SK-N-SH (cell line): ENCODE measurements around the gene RASL12. TPM values are rescaled to one million over a fixed set of nuclear protein-coding genes. Genes with fewer than 3 reads are reported as not detected.

Source experiments
- CTCF ChIA-PET: fragments of 300-600, 350-600 bp; formaldehyde crosslinking; extraction: SDS; loops from one replicate; lab custom pipeline; 2021; lab: Yijun Ruan, JAX
- POLR2A ChIA-PET: fragments of 350-600 bp; sonication (Branson Sonifier 250); formaldehyde crosslinking; extraction: SDS; loops from one replicate; lab custom pipeline; 2020; ENCODE audit warnings: antibody characterized with exemption, inconsistent platforms; lab: Yijun Ruan, JAX
- DNase-seq: peaks from one replicate; pipeline ENCODE4 v3.0.0; 2012
- H2AFZ ChIP-seq: fragments of 200-600 bp; sonication (generic); 2 replicates; pipeline ENCODE4 v1.8.1; 2016; ENCODE audit warnings: antibody characterized with exemption, mild to moderate bottlenecking, low read depth
- H3F3A ChIP-seq: fragments of 200-600 bp; sonication (generic); replicated peaks from 2 replicates; pipeline ENCODE3; 2016; ENCODE audit warnings: antibody characterized with exemption, mild to moderate bottlenecking; ENCODE audit not compliant: insufficient read depth
- H3K27ac ChIP-seq, 2 experiments: fragments of 200-500 bp in 1 of 2; fragments of 200-600 bp in 1 of 2; sonication (Bioruptor generic) in 1 of 2; sonication (generic), shearing (Covaris generic) in 1 of 2; 2 replicates each; pipeline versions ENCODE4 v1.5.1 to v1.6.1; 2014 to 2016; ENCODE audit warnings: low read depth in 2 of 2, inconsistent platforms in 1 of 2, low read length in 1 of 2, mild to moderate bottlenecking in 1 of 2, mixed read lengths in 1 of 2
- H3K27me3 ChIP-seq: fragments of 200-600 bp; sonication (generic), shearing (Covaris generic); 2 replicates; pipeline ENCODE4 v1.6.1; 2016; ENCODE audit warnings: mixed run types; ENCODE audit not compliant: insufficient read depth
- H3K36me3 ChIP-seq, 2 experiments: fragments of 200-500 bp in 1 of 2; fragments of 200-600 bp in 1 of 2; sonication (Bioruptor generic) in 1 of 2; sonication (generic) in 1 of 2; replicated peaks in 1 of 2; 2 replicates each; pipeline versions ENCODE3 to v1.5.1; 2014 to 2016; ENCODE audit warnings: low read length in 1 of 2, mild to moderate bottlenecking in 1 of 2; ENCODE audit not compliant: insufficient read depth in 2 of 2, control insufficient read depth in 1 of 2
- H3K4me1 ChIP-seq, 2 experiments: fragments of 200-500 bp in 1 of 2; fragments of 200-600 bp in 1 of 2; sonication (Bioruptor generic) in 1 of 2; sonication (generic), shearing (Covaris generic) in 1 of 2; 2 replicates each; pipeline versions ENCODE4 v1.5.1 to v1.6.1; 2014 to 2016; ENCODE audit warnings: low read depth in 1 of 2, low read length in 1 of 2, mixed run types in 1 of 2; ENCODE audit not compliant: insufficient read depth in 2 of 2, control insufficient read depth in 1 of 2
- H3K4me2 ChIP-seq: fragments of 200-600 bp; sonication (generic), shearing (Covaris generic); 2 replicates; pipeline ENCODE4 v1.6.1; 2017; ENCODE audit warnings: mixed run types
- H3K4me3 ChIP-seq, 2 experiments: fragments of 200-500 bp in 1 of 2; fragments of 200-600 bp in 1 of 2; sonication (Bioruptor generic) in 1 of 2; sonication (generic), shearing (Covaris generic) in 1 of 2; 2 replicates each; pipeline versions ENCODE4 v1.5.1 to v1.8.1; 2014 to 2016; ENCODE audit warnings: low read depth in 2 of 2, inconsistent platforms in 1 of 2, low read length in 1 of 2, mild to moderate bottlenecking in 1 of 2, mixed read lengths in 1 of 2, moderate library complexity in 1 of 2
- H3K79me2 ChIP-seq: fragments of 200-600 bp; sonication (generic); 2 replicates; pipeline ENCODE4 v1.8.1; 2017; ENCODE audit warnings: mild to moderate bottlenecking; ENCODE audit not compliant: insufficient read depth
- H3K9ac ChIP-seq: fragments of 200-600 bp; sonication (generic); 2 replicates; pipeline ENCODE4 v1.6.1; 2017; ENCODE audit warnings: mixed run types
- H3K9me2 ChIP-seq: fragments of 200-600 bp; sonication (generic); 2 replicates; pipeline ENCODE4 v1.6.1; 2017; ENCODE audit warnings: mixed run types
- H3K9me3 ChIP-seq: fragments of 200-600 bp; sonication (generic); 2 replicates; pipeline ENCODE4 v1.6.1; 2017; ENCODE audit warnings: mixed run types, mild to moderate bottlenecking, moderate library complexity
- H4K20me1 ChIP-seq: fragments of 200-600 bp; sonication (generic); 2 replicates; pipeline ENCODE4 v1.6.1; 2017; ENCODE audit warnings: mild to moderate bottlenecking, mixed run types; ENCODE audit not compliant: insufficient read depth
- CHD2 ChIP-seq: fragments of 150-350 bp; IDR thresholded peaks from 2 replicates; pipeline ENCODE4 v1.6.1; 2018; ENCODE audit warnings: low read length; ENCODE audit not compliant: partially characterized antibody
- CTCF ChIP-seq: fragments of 200-600 bp; sonication (generic); IDR thresholded peaks from 2 replicates; pipeline ENCODE4 v1.6.1; 2017; ENCODE audit warnings: antibody characterized with exemption, mild to moderate bottlenecking, moderate library complexity
- EZH2phosphoT487 ChIP-seq: fragments of 200-600 bp; sonication (generic); IDR thresholded peaks from 2 replicates; pipeline ENCODE4 v1.6.1; 2017; ENCODE audit warnings: low read depth, mixed run types, mild to moderate bottlenecking, antibody characterized with exemption, moderate library complexity, borderline replicate concordance
- GABPA ChIP-seq: IDR thresholded peaks from 2 replicates; pipeline ENCODE4 v1.4.0; 2012; ENCODE audit warnings: low read depth, mild to moderate bottlenecking
- GATA2 ChIP-seq: sonication (generic); formaldehyde crosslinking; IDR thresholded peaks from 2 replicates; pipeline ENCODE4 v1.5.0; 2020; ENCODE audit warnings: mild to moderate bottlenecking, missing genetic modification reagents
- IRF3 ChIP-seq: fragments of 150-350 bp; IDR thresholded peaks from 2 replicates; pipeline ENCODE4 v1.6.1; 2016; ENCODE audit warnings: mild to moderate bottlenecking, low read depth, low read length
- JUND ChIP-seq: IDR thresholded peaks from 2 replicates; pipeline ENCODE4 v1.4.0; 2012
- MAX ChIP-seq: IDR thresholded peaks from 2 replicates; pipeline ENCODE4 v1.4.0; 2012; ENCODE audit warnings: low read depth
- MXI1 ChIP-seq: IDR thresholded peaks from 2 replicates; pipeline ENCODE4 v1.6.1; 2012; ENCODE audit warnings: mild to moderate bottlenecking, low read depth, low read length, improper control_type of control experiment
- NRF1 ChIP-seq: IDR thresholded peaks from 2 replicates; pipeline ENCODE4 v1.6.1; 2012; ENCODE audit warnings: low read depth, mild to moderate bottlenecking, low read length
- POLR2AphosphoS5 ChIP-seq: IDR thresholded peaks from 2 replicates; pipeline ENCODE4 v1.6.1; 2012; ENCODE audit warnings: low read depth, low read length
- RAD21 ChIP-seq: IDR thresholded peaks from 2 replicates; pipeline ENCODE4 v1.6.1; 2012; ENCODE audit warnings: mild to moderate bottlenecking, low read length
- RCOR1 ChIP-seq: fragments of 150-350 bp; IDR thresholded peaks from 2 replicates; pipeline ENCODE4 v1.6.1; 2017; ENCODE audit warnings: antibody characterized with exemption, low read length
- RFX5 ChIP-seq: IDR thresholded peaks from 2 replicates; pipeline ENCODE4 v1.6.1; 2012; ENCODE audit warnings: mild to moderate bottlenecking, improper control_type of control experiment, low read length
- SMC3 ChIP-seq: IDR thresholded peaks from 2 replicates; pipeline ENCODE4 v1.6.1; 2012; ENCODE audit warnings: low read depth, low read length, improper control_type of control experiment
- TAF1 ChIP-seq: IDR thresholded peaks from 2 replicates; pipeline ENCODE4 v1.6.1; 2012; ENCODE audit warnings: low read depth, mild to moderate bottlenecking, low read length, moderate library complexity, borderline replicate concordance
- USF2 ChIP-seq: fragments of 150-350 bp; IDR thresholded peaks from 2 replicates; pipeline ENCODE4 v1.6.1; 2017; ENCODE audit warnings: antibody characterized with exemption, low read length, low read depth, borderline replicate concordance
- YY1 ChIP-seq: IDR thresholded peaks from 2 replicates; pipeline ENCODE4 v1.4.0; 2012; ENCODE audit warnings: low read depth, mild to moderate bottlenecking
- ZBTB33 ChIP-seq: IDR thresholded peaks from 2 replicates; pipeline ENCODE4 v1.4.0; 2012; ENCODE audit warnings: low read depth, borderline replicate concordance
- WGBS: methylation state at CpG from one replicate; pipeline ENCODE4 v1.1.6; 2017; ENCODE audit warnings: low lambda C conversion rate; 5-methylcytosine and 5-hydroxymethylcytosine counted together
- polyA plus RNA-seq, 3 experiments: library from polyadenylated mRNA; depleted of rRNA; stranded (reverse); fragments of >200 nt; gene quantifications; 2 replicates each; pipeline ENCODE4 v1.2.3, GENCODE V29; 2012
- TF ChIP-seq, protein P1 (sequence below): IDR thresholded peaks from 2 replicates; pipeline ENCODE4 v1.6.1; 2012; ENCODE audit warnings: mild to moderate bottlenecking, low read depth, low read length, moderate library complexity

The RASL12 gene
- polyA plus RNA-seq, 1 of the 3 experiments (the other 2 are of a cell fraction), result not detected

DNA sequence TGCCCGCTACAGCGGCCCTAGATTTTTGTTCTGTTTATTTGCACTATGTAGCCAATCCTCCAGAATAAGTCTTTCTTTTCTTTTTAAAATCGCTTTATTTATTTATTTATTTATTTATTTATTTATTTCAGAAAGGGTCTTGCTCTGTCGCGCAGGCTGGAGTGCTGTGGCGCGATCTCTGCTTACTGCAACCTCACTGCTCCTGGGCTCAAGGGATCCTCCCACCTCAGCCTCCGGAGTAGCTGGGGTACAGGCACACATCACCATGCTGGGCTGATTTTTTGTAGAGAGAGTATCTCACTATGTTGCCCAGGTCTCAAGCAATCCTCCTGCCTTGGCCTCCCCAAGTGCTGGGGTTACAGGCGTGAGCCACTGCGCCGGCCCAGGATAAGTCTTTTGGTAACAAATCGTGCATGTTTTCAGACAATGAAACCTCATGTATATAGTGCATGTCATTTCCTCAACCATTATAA lies 38.0 kb downstream of the RASL12 start (continued):
- TF ChIP-seq CHD2 (no peak), EZH2phosphoT487 (no peak), GATA2 (no peak), SMC3 (no peak)

DNA sequence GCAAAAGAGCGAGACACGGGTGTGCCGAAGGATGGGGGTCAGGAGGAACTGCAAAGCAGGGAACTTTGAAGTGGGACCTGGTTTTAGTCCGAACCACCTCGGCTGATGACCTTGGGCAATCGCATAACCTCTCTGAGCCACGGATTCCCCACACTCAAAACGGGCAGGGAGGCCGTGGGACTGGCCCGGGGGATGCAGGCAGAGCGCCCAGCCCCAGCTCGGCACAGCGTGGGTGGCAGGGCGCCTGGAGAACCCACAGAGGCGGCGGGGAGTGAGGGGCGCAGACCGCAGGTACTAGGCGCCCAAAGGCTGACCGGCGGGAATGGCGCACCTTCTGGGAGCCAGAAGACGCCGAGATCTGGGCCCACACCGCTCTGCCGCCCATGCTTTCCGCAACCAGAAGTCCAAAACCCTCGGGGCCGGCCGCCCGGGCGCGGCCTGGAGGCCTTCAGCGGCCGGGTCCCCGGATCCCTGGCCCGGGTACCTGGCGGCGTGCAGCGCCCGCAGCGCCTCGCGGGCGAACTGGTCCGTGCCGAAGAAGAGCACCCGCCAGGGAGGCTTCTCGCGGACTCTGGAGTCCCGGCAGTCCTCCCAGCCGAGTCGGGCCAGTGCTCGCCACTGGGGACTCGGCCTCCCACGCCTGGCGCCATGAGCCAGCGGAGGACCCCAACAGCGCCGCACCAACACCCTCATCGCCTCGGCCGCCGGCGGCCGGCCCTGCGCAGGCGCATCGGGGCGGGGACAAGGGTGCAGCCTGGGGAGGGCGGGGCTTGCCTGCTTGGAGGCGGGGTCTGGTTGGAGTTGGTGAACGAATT lies 38.7 kb downstream of the RASL12 start, which contains the start of gene MTFMT:
Gene MTFMT (minus strand): TSS at position 719 of the 815 bp plus-strand sequence. CDS start 26 bp downstream, at position 693.
- Histone ChIP-seq H3F3A (no peaks in the 10 kb centered on the region), H3K9me3 (no peaks in the 10 kb centered on the region)
- TF ChIP-seq JUND, result no peak
- TF ChIP-seq POLR2AphosphoS5, result peak; percentile 94
- TF ChIP-seq RFX5, result no peak
- TF ChIP-seq CTCF, result peak; percentile 17; the same call in 1 of the 2 replicates
- TF ChIP-seq IRF3, result no peak
- TF ChIP-seq USF2, result no peak
- 0 out of 2 replicates have a peak, but pooled peaks have one; percentile 42 for TF ChIP-seq MAX
- TF ChIP-seq RCOR1, result no peak
- TF ChIP-seq NRF1, result peak; percentile 91
- TF ChIP-seq ZBTB33, result no peak
- TF ChIP-seq TAF1, result peak; percentile 74
- no peak for TF ChIP-seq RAD21
- peak; percentile 75 for TF ChIP-seq MXI1
- no peak for TF ChIP-seq GABPA
- TF ChIP-seq, protein P1, sequence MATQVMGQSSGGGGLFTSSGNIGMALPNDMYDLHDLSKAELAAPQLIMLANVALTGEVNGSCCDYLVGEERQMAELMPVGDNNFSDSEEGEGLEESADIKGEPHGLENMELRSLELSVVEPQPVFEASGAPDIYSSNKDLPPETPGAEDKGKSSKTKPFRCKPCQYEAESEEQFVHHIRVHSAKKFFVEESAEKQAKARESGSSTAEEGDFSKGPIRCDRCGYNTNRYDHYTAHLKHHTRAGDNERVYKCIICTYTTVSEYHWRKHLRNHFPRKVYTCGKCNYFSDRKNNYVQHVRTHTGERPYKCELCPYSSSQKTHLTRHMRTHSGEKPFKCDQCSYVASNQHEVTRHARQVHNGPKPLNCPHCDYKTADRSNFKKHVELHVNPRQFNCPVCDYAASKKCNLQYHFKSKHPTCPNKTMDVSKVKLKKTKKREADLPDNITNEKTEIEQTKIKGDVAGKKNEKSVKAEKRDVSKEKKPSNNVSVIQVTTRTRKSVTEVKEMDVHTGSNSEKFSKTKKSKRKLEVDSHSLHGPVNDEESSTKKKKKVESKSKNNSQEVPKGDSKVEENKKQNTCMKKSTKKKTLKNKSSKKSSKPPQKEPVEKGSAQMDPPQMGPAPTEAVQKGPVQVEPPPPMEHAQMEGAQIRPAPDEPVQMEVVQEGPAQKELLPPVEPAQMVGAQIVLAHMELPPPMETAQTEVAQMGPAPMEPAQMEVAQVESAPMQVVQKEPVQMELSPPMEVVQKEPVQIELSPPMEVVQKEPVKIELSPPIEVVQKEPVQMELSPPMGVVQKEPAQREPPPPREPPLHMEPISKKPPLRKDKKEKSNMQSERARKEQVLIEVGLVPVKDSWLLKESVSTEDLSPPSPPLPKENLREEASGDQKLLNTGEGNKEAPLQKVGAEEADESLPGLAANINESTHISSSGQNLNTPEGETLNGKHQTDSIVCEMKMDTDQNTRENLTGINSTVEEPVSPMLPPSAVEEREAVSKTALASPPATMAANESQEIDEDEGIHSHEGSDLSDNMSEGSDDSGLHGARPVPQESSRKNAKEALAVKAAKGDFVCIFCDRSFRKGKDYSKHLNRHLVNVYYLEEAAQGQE, result 0 out of 2 replicates have a peak, but pooled peaks have one; percentile 14
- TF ChIP-seq YY1, result peak; percentile 69
- no peak for TF ChIP-seq GATA2

More for the DNA sequence above, 38.7 kb downstream of the RASL12 start, which contains the start of gene MTFMT:
- H3K36me3 ChIP-seq, result peaks cover 10 to 23% of the 10 kb centered on the region in 2 experiments
- H3K9me2 ChIP-seq, result no peaks in the 10 kb centered on the region
- CTCF ChIA-PET, result no interaction called here
- H3K4me2 ChIP-seq, result peak within 1 kb of the TSS; percentile 95
- WGBS, result under 1% methylated on average over 35 of the region's 73 CpGs
- peak within 1 kb of the TSS; percentile 93 for H2AFZ ChIP-seq
- H3K27ac ChIP-seq, result peak within 1 kb of the TSS; percentile 26 to 53; a peak in 3 of 4 replicates
- peaks cover 0 to 6% of the 10 kb centered on the region in 2 experiments; a peak in 2 of 4 replicates for H3K4me1 ChIP-seq
- peak within 1 kb of the TSS; percentile 76 to 92 for H3K4me3 ChIP-seq
- H3K79me2 ChIP-seq, result peaks cover 25% of the 10 kb centered on the region
- H4K20me1 ChIP-seq, result no peaks in the 10 kb centered on the region
- peak within 1 kb of the TSS; percentile 75 for H3K9ac ChIP-seq
- DNase-seq, result peak; percentile 99
- H3K27me3 ChIP-seq, result no peaks in the 10 kb centered on the region
- POLR2A ChIA-PET, result no interaction called here
